ENCODE results near the gene NDUFB10. TPM values are rescaled to one million over a fixed set of nuclear protein-coding genes. Genes with fewer than 3 reads are reported as not detected.

The NDUFB10 gene
- total RNA-seq, 1 donor from 2014 or later: 153 TPM

DNA sequence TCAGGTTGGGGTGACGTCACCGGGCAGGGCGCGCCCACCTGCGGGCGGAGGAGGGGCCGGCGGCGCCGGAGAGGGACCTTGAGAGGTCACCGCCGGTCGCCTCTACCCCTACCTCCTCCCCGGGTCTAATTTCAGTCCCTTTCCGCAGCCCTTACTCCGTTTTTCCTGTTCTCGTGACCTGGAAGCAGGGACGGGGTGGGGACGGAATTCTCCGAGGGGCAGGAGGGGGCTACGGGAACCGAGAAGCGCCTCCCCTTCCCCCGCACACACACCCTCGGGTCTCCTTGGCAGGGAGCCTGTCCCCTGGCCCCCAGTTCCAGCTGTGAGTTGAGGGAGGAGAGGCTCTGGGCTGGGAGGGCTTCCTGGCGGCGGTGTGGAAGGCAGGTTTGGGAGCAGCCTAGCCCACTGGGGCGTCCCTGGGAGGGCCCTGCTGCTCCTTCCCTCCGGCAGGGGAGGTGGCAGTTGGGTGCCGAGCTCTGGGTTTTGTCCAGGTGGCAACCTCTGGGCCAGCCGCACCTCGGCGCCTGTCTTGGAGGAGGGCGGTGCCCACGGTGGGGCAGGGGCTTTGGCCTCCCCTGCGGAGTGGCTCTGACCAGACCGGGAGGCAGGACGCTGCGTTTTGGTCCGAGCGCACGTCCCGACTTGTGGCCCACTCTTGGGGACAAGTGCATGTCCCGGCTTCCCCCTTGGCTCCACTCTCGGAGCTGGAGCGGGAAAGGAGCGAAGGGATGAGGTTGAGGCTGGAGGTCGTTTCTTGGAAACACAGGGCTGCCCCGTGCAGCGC lies 31.2 kb downstream of the NDUFB10 start:
- DNase-seq (ENCODE audit: low read depth): no peak
- Mint-ChIP-seq H3K27ac (ENCODE audit: unreplicated experiment) (no peak overlapping the region), H3K36me3 (ENCODE audit: low read depth, unreplicated experiment) (peaks cover 3% of the 10 kb centered on the region), H3K4me3 (ENCODE audit: unreplicated experiment) (no peak overlapping the region), H3K9me3 (ENCODE audit: unreplicated experiment) (no peaks in the 10 kb centered on the region), H3K27me3 (ENCODE audit: low read depth, unreplicated experiment) (peaks cover 17% of the 10 kb centered on the region), H3K4me1 (ENCODE audit: low read depth, unreplicated experiment) (no peaks in the 10 kb centered on the region)
- Histone ChIP-seq H3K36me3 (ENCODE audit: insufficient read depth, low read length) (peaks cover 5% of the 10 kb centered on the region), H3K9me3 (ENCODE audit: insufficient read depth, low read depth, low read length) (peaks cover 3% of the 10 kb centered on the region), H3K4me3 (ENCODE audit: insufficient read depth, low read depth, low read length) (no peak overlapping the region), H4K20me1 (ENCODE audit: insufficient read depth, low read length) (peaks cover 9% of the 10 kb centered on the region), H3K27ac (ENCODE audit: low read depth, low read length) (no peak overlapping the region), H3K4me2 (ENCODE audit: low read length) (peak overlapping the region; percentile 30), H2AFZ (ENCODE audit: low read depth, low read length) (peak overlapping the region; percentile 34), H3K9ac (ENCODE audit: low read length) (no peak overlapping the region), H3K27me3 (ENCODE audit: insufficient read depth, low read length) (peaks cover 25% of the 10 kb centered on the region), H3K4me1 (ENCODE audit: insufficient read depth, low read length) (peaks cover 13% of the 10 kb centered on the region), H3K79me2 (ENCODE audit: insufficient read depth, low read length) (peaks cover 7% of the 10 kb centered on the region)
- TF ChIP-seq EZH2 (IDR thresholded peaks at IDR 0.05; ENCODE audit: insufficient read depth, low read length): peak; percentile 99
- TF ChIP-seq, protein P1, sequence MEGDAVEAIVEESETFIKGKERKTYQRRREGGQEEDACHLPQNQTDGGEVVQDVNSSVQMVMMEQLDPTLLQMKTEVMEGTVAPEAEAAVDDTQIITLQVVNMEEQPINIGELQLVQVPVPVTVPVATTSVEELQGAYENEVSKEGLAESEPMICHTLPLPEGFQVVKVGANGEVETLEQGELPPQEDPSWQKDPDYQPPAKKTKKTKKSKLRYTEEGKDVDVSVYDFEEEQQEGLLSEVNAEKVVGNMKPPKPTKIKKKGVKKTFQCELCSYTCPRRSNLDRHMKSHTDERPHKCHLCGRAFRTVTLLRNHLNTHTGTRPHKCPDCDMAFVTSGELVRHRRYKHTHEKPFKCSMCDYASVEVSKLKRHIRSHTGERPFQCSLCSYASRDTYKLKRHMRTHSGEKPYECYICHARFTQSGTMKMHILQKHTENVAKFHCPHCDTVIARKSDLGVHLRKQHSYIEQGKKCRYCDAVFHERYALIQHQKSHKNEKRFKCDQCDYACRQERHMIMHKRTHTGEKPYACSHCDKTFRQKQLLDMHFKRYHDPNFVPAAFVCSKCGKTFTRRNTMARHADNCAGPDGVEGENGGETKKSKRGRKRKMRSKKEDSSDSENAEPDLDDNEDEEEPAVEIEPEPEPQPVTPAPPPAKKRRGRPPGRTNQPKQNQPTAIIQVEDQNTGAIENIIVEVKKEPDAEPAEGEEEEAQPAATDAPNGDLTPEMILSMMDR (IDR thresholded peaks at IDR 0.05; ENCODE audit: insufficient read depth, low read depth, low read length): no peak
- no peak for FAIRE-seq

DNA sequence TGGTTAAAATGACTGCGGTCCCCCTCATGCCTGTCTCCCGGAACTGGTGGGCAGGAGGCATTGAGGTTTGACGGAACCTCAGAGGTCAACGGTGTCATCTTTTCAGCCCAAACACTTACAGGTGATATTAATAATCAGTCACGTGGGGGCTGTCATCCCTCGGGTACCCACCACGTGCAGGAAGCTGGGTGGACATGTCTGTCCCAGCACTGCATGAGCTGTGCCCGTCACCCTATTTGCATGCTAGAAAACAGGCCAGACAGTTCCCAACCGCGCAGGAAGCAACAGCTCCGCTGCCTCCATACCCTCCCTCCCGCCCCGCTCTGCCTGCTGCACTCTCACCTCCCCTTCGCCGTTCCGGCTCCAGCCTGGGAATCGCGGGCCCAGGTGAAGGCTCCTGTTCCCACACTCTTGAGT lies 31.8 kb downstream of the NDUFB10 start:
- peak overlapping the region; percentile 68 for H3K27ac Mint-ChIP-seq (ENCODE audit: unreplicated experiment)
- Histone ChIP-seq H3K4me1 (ENCODE audit: insufficient read depth, low read length) (peaks cover 13% of the 10 kb centered on the region), H3K79me2 (ENCODE audit: insufficient read depth, low read length) (peaks cover 1% of the 10 kb centered on the region), H4K20me1 (ENCODE audit: insufficient read depth, low read length) (peaks cover 3% of the 10 kb centered on the region), H3K9ac (ENCODE audit: low read length) (no peak overlapping the region), H3K27me3 (ENCODE audit: insufficient read depth, low read length) (peaks cover 25% of the 10 kb centered on the region), H3K4me2 (ENCODE audit: low read length) (no peak overlapping the region), H3K9me3 (ENCODE audit: insufficient read depth, low read depth, low read length) (peaks cover 3% of the 10 kb centered on the region), H3K36me3 (ENCODE audit: insufficient read depth, low read length) (peaks cover 5% of the 10 kb centered on the region), H3K27ac (ENCODE audit: low read depth, low read length) (no peak overlapping the region), H2AFZ (ENCODE audit: low read depth, low read length) (no peak overlapping the region), H3K4me3 (ENCODE audit: insufficient read depth, low read depth, low read length) (no peak overlapping the region)
- H3K9me3 Mint-ChIP-seq (ENCODE audit: unreplicated experiment): no peaks in the 10 kb centered on the region
- H3K36me3 Mint-ChIP-seq (ENCODE audit: low read depth, unreplicated experiment): peaks cover 3% of the 10 kb centered on the region
- no peak overlapping the region for H3K4me3 Mint-ChIP-seq (ENCODE audit: unreplicated experiment)
- no peaks in the 10 kb centered on the region for H3K4me1 Mint-ChIP-seq (ENCODE audit: low read depth, unreplicated experiment)
- peak; percentile 78 for TF ChIP-seq EZH2 (IDR thresholded peaks at IDR 0.05; ENCODE audit: insufficient read depth, low read length)
- TF ChIP-seq, protein P1 (IDR thresholded peaks at IDR 0.05; ENCODE audit: insufficient read depth, low read depth, low read length): no peak
- H3K27me3 Mint-ChIP-seq (ENCODE audit: low read depth, unreplicated experiment): peaks cover 17% of the 10 kb centered on the region
- FAIRE-seq (no peak), DNase-seq (ENCODE audit: low read depth) (no peak)

DNA sequence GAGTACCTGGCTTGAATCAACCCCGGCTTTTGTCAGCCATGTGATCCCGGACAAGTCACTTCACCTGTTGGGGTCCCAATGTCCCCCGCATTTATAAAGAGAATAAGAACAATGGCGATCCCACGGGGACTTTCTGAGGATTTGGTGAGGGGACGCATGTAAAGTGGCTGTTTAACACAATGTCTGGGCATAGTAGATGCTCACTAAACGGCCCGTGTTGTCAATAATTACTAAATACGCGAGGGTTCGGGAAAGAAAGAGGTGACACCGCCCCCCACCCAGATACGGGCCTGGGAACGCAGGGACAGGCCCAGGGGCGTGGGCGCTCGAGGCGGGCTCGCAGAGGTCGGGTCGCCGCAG lies 32.2 kb downstream of the NDUFB10 start:
- FAIRE-seq: no peak
- H2AFZ ChIP-seq (ENCODE audit: low read depth, low read length): peak overlapping the region; percentile 93
- peak overlapping the region; percentile 77 for H3K4me2 ChIP-seq (ENCODE audit: low read length)
- DNase-seq (ENCODE audit: low read depth): no peak
- H3K36me3 Mint-ChIP-seq (ENCODE audit: low read depth, unreplicated experiment): peaks cover 2% of the 10 kb centered on the region
- H3K9ac ChIP-seq (ENCODE audit: low read length): no peak overlapping the region
- H3K79me2 ChIP-seq (ENCODE audit: insufficient read depth, low read length): no peaks in the 10 kb centered on the region
- peaks cover 3% of the 10 kb centered on the region for H3K9me3 ChIP-seq (ENCODE audit: insufficient read depth, low read depth, low read length)
- H3K4me3 ChIP-seq (ENCODE audit: insufficient read depth, low read depth, low read length): no peak overlapping the region
- H3K27ac ChIP-seq (ENCODE audit: low read depth, low read length): no peak overlapping the region
- H3K4me3 Mint-ChIP-seq (ENCODE audit: unreplicated experiment): peak overlapping the region; percentile 58
- peaks cover under 1% of the 10 kb centered on the region for H4K20me1 ChIP-seq (ENCODE audit: insufficient read depth, low read length)
- H3K4me1 ChIP-seq (ENCODE audit: insufficient read depth, low read length): peaks cover 13% of the 10 kb centered on the region
- no peaks in the 10 kb centered on the region for H3K9me3 Mint-ChIP-seq (ENCODE audit: unreplicated experiment)
- H3K27ac Mint-ChIP-seq (ENCODE audit: unreplicated experiment): peak overlapping the region; percentile 68
- TF ChIP-seq, protein P1 (IDR thresholded peaks at IDR 0.05; ENCODE audit: insufficient read depth, low read depth, low read length): no peak
- TF ChIP-seq EZH2 (IDR thresholded peaks at IDR 0.05; ENCODE audit: insufficient read depth, low read length): no peak
- H3K36me3 ChIP-seq (ENCODE audit: insufficient read depth, low read length): peaks cover 2% of the 10 kb centered on the region
- H3K27me3 Mint-ChIP-seq (ENCODE audit: low read depth, unreplicated experiment): peaks cover 17% of the 10 kb centered on the region
- peaks cover 25% of the 10 kb centered on the region for H3K27me3 ChIP-seq (ENCODE audit: insufficient read depth, low read length)
- H3K4me1 Mint-ChIP-seq (ENCODE audit: low read depth, unreplicated experiment): no peaks in the 10 kb centered on the region
